Lower leg skin (tissue), 4 donors: ENCODE results near the gene APOL3. TPM values are rescaled to one million over a fixed set of nuclear protein-coding genes. Genes with fewer than 3 reads are reported as not detected.

Experiments used
- DNase-seq, 2 donors: peaks; one replicate each; pipeline ENCODE4 v3.0.0-alpha.2; 2019; ENCODE audit warnings: low spot score in 2 of 2
- H3K4me3 ChIP-seq: fragments of 200-600 bp; sonication (generic); 2 replicates; pipeline ENCODE4 v1.5.1; 2017; ENCODE audit warnings: mild to moderate bottlenecking, low read depth; ENCODE audit not compliant: poor library complexity, severe bottlenecking
- CTCF ChIP-seq, 3 donors: fragments of 450-650 bp; IDR thresholded peaks; one replicate each; pipeline ENCODE4 v1.5.1; 2016; ENCODE audit warnings: antibody characterized with exemption in 3 of 3, mild to moderate bottlenecking in 3 of 3, moderate library complexity in 2 of 3
- POLR2A ChIP-seq, 2 donors: fragments of 450-650 bp; IDR thresholded peaks; one replicate each; pipeline ENCODE4 v1.6.1; 2016 to 2017; ENCODE audit warnings: antibody characterized with exemption in 2 of 2, mild to moderate bottlenecking in 1 of 2, moderate library complexity in 1 of 2
- WGBS, 2 donors: methylation state at CpG; one replicate each; pipeline ENCODE4 v1.1.5; 2018; 5-methylcytosine and 5-hydroxymethylcytosine counted together
- intact Hi-C: fragments of 100-400 bp; cut with DNase I; formaldehyde crosslinking; loops from one replicate; pipeline ENCODE4 v1.15.0; 2023; ENCODE audit warnings: low total_unique reads
- total RNA-seq, 4 donors: library from RNA; depleted of rRNA; stranded (reverse); fragments of >200 nt; gene quantifications; one replicate each; pipeline ENCODE4 v1.1.0, GENCODE V29; 2016

The APOL3 gene
- total RNA-seq, 4 donors from 2014 or later, result 29.5 to 55.9 (median 39.6) TPM

- 91 to 93% methylated on average over 3 of the region's 3 CpGs for WGBS, 2 donors
- intact Hi-C loops, result loop anchor here (10.0 kb wide), 1 partner anchor 86 kb away; no protein-coding TSS in a partner anchor
- peak in 1 of 2 donors; percentile 49 for DNase-seq
- H3K4me3 ChIP-seq, result no peak overlapping the region
- no peak for TF ChIP-seq CTCF (IDR thresholded peaks at IDR 0.05)
- TF ChIP-seq POLR2A (IDR thresholded peaks at IDR 0.05), result no peak
These were observed 38.0 kb upstream of the APOL3 start for GRCh38 chr22:36198536-36198935.

GRCh38 chr22:36197514-36198146 is 37.1 kb upstream of the APOL3 start:
- TF ChIP-seq POLR2A (IDR thresholded peaks at IDR 0.05) (no peak), CTCF (IDR thresholded peaks at IDR 0.05) (no peak)
- 64 to 70% methylated on average over 8 of the region's 8 CpGs for WGBS, 2 donors
- no peak overlapping the region for H3K4me3 ChIP-seq
- intact Hi-C loops, result loop anchor here (10.0 kb wide), 1 partner anchor 87 kb away; no protein-coding TSS in a partner anchor
- peak in 1 of 2 donors; percentile 76 for DNase-seq

GRCh38 chr22:36197065-36197440 is 36.5 kb upstream of the APOL3 start:
- TF ChIP-seq POLR2A (IDR thresholded peaks at IDR 0.05), result no peak
- H3K4me3 ChIP-seq, result no peak overlapping the region
- 23 to 38% methylated on average over 4 to 5 of the region's 5 CpGs for WGBS, 2 donors
- intact Hi-C loops, result loop anchor here (10.0 kb wide), 1 partner anchor 88 kb away; no protein-coding TSS in a partner anchor
- peak in 1 of 2 donors; percentile 82 for DNase-seq

- peak in 1 of 2 donors; percentile 28 for DNase-seq
- TF ChIP-seq CTCF (IDR thresholded peaks at IDR 0.05) (no peak), POLR2A (IDR thresholded peaks at IDR 0.05) (no peak)
- no peak overlapping the region for H3K4me3 ChIP-seq
- 45 to 49% methylated on average over 6 of the region's 6 CpGs for WGBS, 2 donors
- intact Hi-C loops, result loop anchor here (10.0 kb wide), 1 partner anchor 88 kb away; no protein-coding TSS in a partner anchor
These were observed 35.9 kb upstream of the APOL3 start for GRCh38 chr22:36196254-36197064.

GRCh38 chr22:36194971-36195370 is 34.4 kb upstream of the APOL3 start:
- 40 to 52% methylated on average over 5 of the region's 5 CpGs for WGBS, 2 donors
- DNase-seq, result peak in 1 of 2 donors; percentile 86
- intact Hi-C loops, result loop anchor here (10.0 kb wide), 1 partner anchor 90 kb away; no protein-coding TSS in a partner anchor
- no peak overlapping the region for H3K4me3 ChIP-seq
- no peak for TF ChIP-seq CTCF (IDR thresholded peaks at IDR 0.05)
- no peak for TF ChIP-seq POLR2A (IDR thresholded peaks at IDR 0.05)

- DNase-seq, result peak in 1 of 2 donors; percentile 73
- TF ChIP-seq CTCF (IDR thresholded peaks at IDR 0.05) (no peak), POLR2A (IDR thresholded peaks at IDR 0.05) (no peak)
- no peak overlapping the region for H3K4me3 ChIP-seq
- WGBS, 2 donors, result 84 to 95% methylated on average over 2 of the region's 2 CpGs
- intact Hi-C loops, result loop anchor here (10.0 kb wide), 1 partner anchor 90 kb away; no protein-coding TSS in a partner anchor
These were observed 33.8 kb upstream of the APOL3 start for GRCh38 chr22:36194385-36194784.
